OCI-LY7 (cell line): Measurements from ENCODE around the gene GPRIN1. TPM values are rescaled to one million over a fixed set of nuclear protein-coding genes. Genes with fewer than 3 reads are reported as not detected.

ENCODE experiments used
- BruUV-seq: library from RNA; stranded (reverse); fragments of 400-500 nt; replicated peaks from 2 replicates; lab custom pipeline; 2021; lab: Mats Ljungman, UMichigan
- CTCF ChIA-PET: fragments of 300-600 bp; sonication (Branson Sonifier 250); formaldehyde crosslinking; loops from one replicate; lab custom pipeline; 2022; ENCODE audit warnings: antibody characterized with exemption; ENCODE audit not compliant: unreplicated experiment; lab: Charles Lee
- POLR2A ChIA-PET: fragments of 300-600 bp; sonication (Branson Sonifier 250); formaldehyde crosslinking; loops from one replicate; lab custom pipeline; 2022; ENCODE audit warnings: antibody characterized with exemption; lab: Charles Lee
- DNase-seq: peaks from one replicate; pipeline ENCODE4 v3.0.0-alpha.2; 2015; ENCODE audit warnings: low spot score
- H2AFZ ChIP-seq: fragments of 200-600 bp; sonication (generic), shearing (Covaris generic); 2 replicates; pipeline ENCODE4 v1.6.1; 2014; ENCODE audit warnings: mild to moderate bottlenecking, antibody characterized with exemption, low read length, moderate library complexity
- H3K27ac ChIP-seq: fragments of 200-600 bp; sonication (generic); 2 replicates; pipeline ENCODE4 v1.5.1; 2014; ENCODE audit warnings: mixed run types, low read depth, mild to moderate bottlenecking, moderate library complexity, low read length, inconsistent platforms; ENCODE audit not compliant: poor library complexity, severe bottlenecking
- H3K36me3 ChIP-seq: fragments of 200-600 bp; sonication (generic); 2 replicates; pipeline ENCODE4 v1.6.1; 2014; ENCODE audit warnings: mild to moderate bottlenecking, antibody characterized with exemption, low read length, moderate library complexity, mixed read lengths; ENCODE audit not compliant: insufficient read depth
- H3K4me1 ChIP-seq: fragments of 200-600 bp; sonication (generic); 2 replicates; pipeline ENCODE4 v1.5.1; 2014; ENCODE audit warnings: mild to moderate bottlenecking, low read length; ENCODE audit not compliant: insufficient read depth, poor library complexity, severe bottlenecking
- H3K4me2 ChIP-seq: fragments of 200-600 bp; sonication (generic); 2 replicates; pipeline ENCODE4 v1.6.1; 2014; ENCODE audit warnings: mild to moderate bottlenecking, low read length
- H3K4me3 ChIP-seq: fragments of 200-600 bp; sonication (generic); 2 replicates; pipeline ENCODE4 v1.5.1; 2014; ENCODE audit warnings: mild to moderate bottlenecking, low read depth, low read length; ENCODE audit not compliant: poor library complexity, severe bottlenecking
- H3K79me2 ChIP-seq: fragments of 200-600 bp; sonication (generic); 2 replicates; pipeline ENCODE4 v1.6.1; 2016; ENCODE audit warnings: low read depth, mild to moderate bottlenecking, low read length, moderate library complexity, mixed read lengths; ENCODE audit not compliant: insufficient read depth
- H3K9me2 ChIP-seq: fragments of 200-600 bp; sonication (generic); 2 replicates; pipeline ENCODE4 v1.6.1; 2016; ENCODE audit warnings: mild to moderate bottlenecking, low read length, mixed read lengths; ENCODE audit not compliant: insufficient read depth
- H3K9me3 ChIP-seq: fragments of 200-600 bp; sonication (generic); 2 replicates; pipeline ENCODE4 v1.6.1; 2014; ENCODE audit warnings: mild to moderate bottlenecking, mixed run types, low read length, mixed read lengths
- H4K20me1 ChIP-seq: fragments of 200-600 bp; sonication (generic); 2 replicates; pipeline ENCODE4 v1.6.1; 2014; ENCODE audit warnings: mild to moderate bottlenecking, antibody characterized with exemption, low read length, moderate library complexity, mixed read lengths; ENCODE audit not compliant: insufficient read depth
- CTCF ChIP-seq: fragments of 200-600 bp; sonication (generic); conservative IDR thresholded peaks from 2 replicates; pipeline ENCODE4 v1.5.1; 2014; ENCODE audit warnings: mild to moderate bottlenecking, antibody characterized with exemption, low read length, moderate library complexity, mixed read lengths
- EZH2phosphoT487 ChIP-seq: fragments of 200-600 bp; sonication (generic); IDR thresholded peaks from 2 replicates; pipeline ENCODE4 v1.6.1; 2018; ENCODE audit warnings: low read depth, borderline replicate concordance, mild to moderate bottlenecking, mixed run types, antibody characterized with exemption, low read length, moderate library complexity, mixed read lengths
- intact Hi-C: fragments of 100-400 bp; cut with micrococcal nuclease; formaldehyde crosslinking; loops from one replicate; pipeline ENCODE4 v1.10.0; 2022; ENCODE audit not compliant: unreplicated experiment
- total RNA-seq, 2 experiments: library from RNA; depleted of rRNA in 1 of 2; stranded (reverse); fragments of >200 nt in 1 of 2; shearing (Covaris generic) in 1 of 2; gene quantifications; 2 replicates each; pipeline ENCODE4 v1.2.3, GENCODE V29; 2014 to 2022

The GPRIN1 gene
- total RNA-seq, 2 experiments from 2014 or later = 3.8 to 5.3 TPM

GRCh38 chr5:176636426-176636825 lies 26.5 kb upstream of the GPRIN1 start:
- TF ChIP-seq CTCF (no peak), EZH2phosphoT487 (no peak)
- Histone ChIP-seq H4K20me1 (no peaks in the 10 kb centered on the region), H3K4me2 (no peak overlapping the region), H3K4me1 (peaks cover 38% of the 10 kb centered on the region), H3K4me3 (no peak overlapping the region), H2AFZ (no peak overlapping the region), H3K36me3 (no peaks in the 10 kb centered on the region), H3K9me3 (no peaks in the 10 kb centered on the region), H3K79me2 (no peaks in the 10 kb centered on the region; the same call in 1 of the 2 replicates), H3K27ac (no peak overlapping the region), H3K9me2 (no peaks in the 10 kb centered on the region)
- DNase-seq = no peak
- no TSS peak for BruUV-seq
- intact Hi-C loops = no loop called here
- CTCF ChIA-PET = no interaction called here
- POLR2A ChIA-PET = no interaction called here

GRCh38 chr5:176633598-176633997 lies 23.6 kb upstream of the GPRIN1 start:
- ChIA-PET CTCF (interaction anchor here (1.0 kb wide), 1 partner anchor 63 kb away, joined by 4 read pairs; no protein-coding TSS in a partner anchor), POLR2A (interaction anchor here (0.7 to 3.2 kb wide), 2 partner anchors 13 to 27 kb away, joined by 3 to 15 read pairs; partner anchors contain the start of gene TSPAN17)
- H3K27ac ChIP-seq = peak overlapping the region; percentile 81
- DNase-seq = peak; percentile 80
- no peaks in the 10 kb centered on the region for H3K9me2 ChIP-seq
- H3K79me2 ChIP-seq = no peaks in the 10 kb centered on the region; the same call in 1 of the 2 replicates
- TF ChIP-seq EZH2phosphoT487 (no peak), CTCF (no peak)
- peak overlapping the region; percentile 71; the same call in 1 of the 2 replicates for H2AFZ ChIP-seq
- intact Hi-C loops = no loop called here
- no peaks in the 10 kb centered on the region for H3K9me3 ChIP-seq
- H3K4me1 ChIP-seq = peaks cover 63% of the 10 kb centered on the region
- H3K36me3 ChIP-seq = no peaks in the 10 kb centered on the region
- H3K4me2 ChIP-seq = peak overlapping the region; percentile 88
- H3K4me3 ChIP-seq = peak overlapping the region; percentile 66
- no peaks in the 10 kb centered on the region for H4K20me1 ChIP-seq
- BruUV-seq = no TSS peak

- no peak for DNase-seq
- TF ChIP-seq EZH2phosphoT487 (no peak), CTCF (no peak)
- H3K36me3 ChIP-seq = no peaks in the 10 kb centered on the region
- BruUV-seq = no TSS peak
- H3K9me3 ChIP-seq = no peaks in the 10 kb centered on the region
- no peak overlapping the region for H3K4me3 ChIP-seq
- peaks cover 70% of the 10 kb centered on the region for H3K4me1 ChIP-seq
- H3K9me2 ChIP-seq = no peaks in the 10 kb centered on the region
- peak overlapping the region; percentile 81 for H3K27ac ChIP-seq
- H4K20me1 ChIP-seq = no peaks in the 10 kb centered on the region
- no peaks in the 10 kb centered on the region; the same call in 1 of the 2 replicates for H3K79me2 ChIP-seq
- peak overlapping the region; percentile 88 for H3K4me2 ChIP-seq
- no peak overlapping the region for H2AFZ ChIP-seq
- ChIA-PET CTCF (interaction anchor here (0.6 to 1.2 kb wide), 4 partner anchors 9 to 19 kb away, joined by 4 to 10 read pairs (median 6); no protein-coding TSS in a partner anchor), POLR2A (interaction anchor here (1.0 to 3.2 kb wide), 2 partner anchors 11 to 14 kb away, joined by 4 to 15 read pairs; partner anchors contain the start of gene TSPAN17)
- intact Hi-C loops = no loop called here
Measured at GRCh38 chr5:176632745-176633144, 22.8 kb upstream of the GPRIN1 start.
